Measurements from ENCODE around the gene SLC5A2.

The SLC5A2 gene

DNA sequence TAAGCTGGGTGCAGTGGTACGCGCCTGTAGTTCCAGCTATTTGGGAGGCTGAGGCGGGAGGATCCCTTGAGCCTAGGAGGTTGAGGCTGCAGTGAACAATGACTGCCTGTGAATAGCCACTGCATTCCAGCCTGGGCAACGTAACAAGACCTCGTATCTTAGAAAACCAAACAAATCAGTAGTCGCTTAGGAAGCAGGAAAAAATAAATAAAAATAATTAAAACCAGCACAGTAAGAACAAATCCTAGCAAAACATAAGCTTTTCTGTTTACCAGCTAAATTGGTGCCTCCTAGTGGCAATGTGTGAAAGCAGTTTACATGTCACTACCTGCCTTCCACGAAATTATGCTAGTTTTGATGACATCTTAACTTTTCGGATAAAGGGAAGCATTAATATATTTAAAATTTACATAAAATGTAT lies 22.3 kb upstream of the SLC5A2 start (continued):
- TF ChIP-seq, protein P1, sequence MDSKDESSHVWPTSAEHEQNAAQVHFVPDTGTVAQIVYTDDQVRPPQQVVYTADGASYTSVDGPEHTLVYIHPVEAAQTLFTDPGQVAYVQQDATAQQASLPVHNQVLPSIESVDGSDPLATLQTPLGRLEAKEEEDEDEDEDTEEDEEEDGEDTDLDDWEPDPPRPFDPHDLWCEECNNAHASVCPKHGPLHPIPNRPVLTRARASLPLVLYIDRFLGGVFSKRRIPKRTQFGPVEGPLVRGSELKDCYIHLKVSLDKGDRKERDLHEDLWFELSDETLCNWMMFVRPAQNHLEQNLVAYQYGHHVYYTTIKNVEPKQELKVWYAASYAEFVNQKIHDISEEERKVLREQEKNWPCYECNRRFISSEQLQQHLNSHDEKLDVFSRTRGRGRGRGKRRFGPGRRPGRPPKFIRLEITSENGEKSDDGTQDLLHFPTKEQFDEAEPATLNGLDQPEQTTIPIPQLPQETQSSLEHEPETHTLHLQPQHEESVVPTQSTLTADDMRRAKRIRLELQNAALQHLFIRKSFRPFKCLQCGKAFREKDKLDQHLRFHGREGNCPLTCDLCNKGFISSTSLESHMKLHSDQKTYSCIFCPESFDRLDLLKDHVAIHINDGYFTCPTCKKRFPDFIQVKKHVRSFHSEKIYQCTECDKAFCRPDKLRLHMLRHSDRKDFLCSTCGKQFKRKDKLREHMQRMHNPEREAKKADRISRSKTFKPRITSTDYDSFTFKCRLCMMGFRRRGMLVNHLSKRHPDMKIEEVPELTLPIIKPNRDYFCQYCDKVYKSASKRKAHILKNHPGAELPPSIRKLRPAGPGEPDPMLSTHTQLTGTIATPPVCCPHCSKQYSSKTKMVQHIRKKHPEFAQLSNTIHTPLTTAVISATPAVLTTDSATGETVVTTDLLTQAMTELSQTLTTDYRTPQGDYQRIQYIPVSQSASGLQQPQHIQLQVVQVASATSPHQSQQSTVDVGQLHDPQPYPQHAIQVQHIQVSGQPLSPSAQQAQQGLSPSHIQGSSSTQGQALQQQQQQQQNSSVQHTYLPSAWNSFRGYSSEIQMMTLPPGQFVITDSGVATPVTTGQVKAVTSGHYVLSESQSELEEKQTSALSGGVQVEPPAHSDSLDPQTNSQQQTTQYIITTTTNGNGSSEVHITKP (tag by site-specific recombination; IDR thresholded peaks at IDR 0.05): 0 out of 2 replicates have a peak, but pooled peaks have one; percentile 4
- TF ChIP-seq, protein P2, sequence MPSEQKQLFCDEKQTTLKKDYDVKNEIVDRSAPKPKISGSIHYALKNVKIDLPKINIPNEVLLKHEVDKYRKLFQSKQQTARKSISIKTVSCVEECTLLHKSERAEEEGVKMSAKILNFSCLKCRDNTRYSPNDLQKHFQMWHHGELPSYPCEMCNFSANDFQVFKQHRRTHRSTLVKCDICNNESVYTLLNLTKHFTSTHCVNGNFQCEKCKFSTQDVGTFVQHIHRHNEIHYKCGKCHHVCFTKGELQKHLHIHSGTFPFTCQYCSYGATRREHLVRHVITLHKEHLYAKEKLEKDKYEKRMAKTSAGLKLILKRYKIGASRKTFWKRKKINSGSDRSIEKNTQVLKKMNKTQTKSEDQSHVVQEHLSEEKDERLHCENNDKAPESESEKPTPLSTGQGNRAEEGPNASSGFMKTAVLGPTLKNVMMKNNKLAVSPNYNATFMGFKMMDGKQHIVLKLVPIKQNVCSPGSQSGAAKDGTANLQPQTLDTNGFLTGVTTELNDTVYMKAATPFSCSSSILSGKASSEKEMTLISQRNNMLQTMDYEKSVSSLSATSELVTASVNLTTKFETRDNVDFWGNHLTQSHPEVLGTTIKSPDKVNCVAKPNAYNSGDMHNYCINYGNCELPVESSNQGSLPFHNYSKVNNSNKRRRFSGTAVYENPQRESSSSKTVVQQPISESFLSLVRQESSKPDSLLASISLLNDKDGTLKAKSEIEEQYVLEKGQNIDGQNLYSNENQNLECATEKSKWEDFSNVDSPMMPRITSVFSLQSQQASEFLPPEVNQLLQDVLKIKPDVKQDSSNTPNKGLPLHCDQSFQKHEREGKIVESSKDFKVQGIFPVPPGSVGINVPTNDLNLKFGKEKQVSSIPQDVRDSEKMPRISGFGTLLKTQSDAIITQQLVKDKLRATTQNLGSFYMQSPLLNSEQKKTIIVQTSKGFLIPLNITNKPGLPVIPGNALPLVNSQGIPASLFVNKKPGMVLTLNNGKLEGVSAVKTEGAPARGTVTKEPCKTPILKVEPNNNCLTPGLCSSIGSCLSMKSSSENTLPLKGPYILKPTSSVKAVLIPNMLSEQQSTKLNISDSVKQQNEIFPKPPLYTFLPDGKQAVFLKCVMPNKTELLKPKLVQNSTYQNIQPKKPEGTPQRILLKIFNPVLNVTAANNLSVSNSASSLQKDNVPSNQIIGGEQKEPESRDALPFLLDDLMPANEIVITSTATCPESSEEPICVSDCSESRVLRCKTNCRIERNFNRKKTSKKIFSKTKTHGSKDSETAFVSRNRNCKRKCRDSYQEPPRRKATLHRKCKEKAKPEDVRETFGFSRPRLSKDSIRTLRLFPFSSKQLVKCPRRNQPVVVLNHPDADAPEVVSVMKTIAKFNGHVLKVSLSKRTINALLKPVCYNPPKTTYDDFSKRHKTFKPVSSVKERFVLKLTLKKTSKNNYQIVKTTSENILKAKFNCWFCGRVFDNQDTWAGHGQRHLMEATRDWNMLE (tag by site-specific recombination; conservative IDR thresholded peaks at IDR 0.05; ENCODE audit: low read depth): no peak
- TF ChIP-seq ZNF48 (tag by site-specific recombination; IDR thresholded peaks at IDR 0.05): no peak
- no peak for TF ChIP-seq ZNF600 (tag by site-specific recombination; IDR thresholded peaks at IDR 0.05)
- TF ChIP-seq ZNF791 (tag by site-specific recombination; IDR thresholded peaks at IDR 0.05): no peak
- TF ChIP-seq, protein P3, sequence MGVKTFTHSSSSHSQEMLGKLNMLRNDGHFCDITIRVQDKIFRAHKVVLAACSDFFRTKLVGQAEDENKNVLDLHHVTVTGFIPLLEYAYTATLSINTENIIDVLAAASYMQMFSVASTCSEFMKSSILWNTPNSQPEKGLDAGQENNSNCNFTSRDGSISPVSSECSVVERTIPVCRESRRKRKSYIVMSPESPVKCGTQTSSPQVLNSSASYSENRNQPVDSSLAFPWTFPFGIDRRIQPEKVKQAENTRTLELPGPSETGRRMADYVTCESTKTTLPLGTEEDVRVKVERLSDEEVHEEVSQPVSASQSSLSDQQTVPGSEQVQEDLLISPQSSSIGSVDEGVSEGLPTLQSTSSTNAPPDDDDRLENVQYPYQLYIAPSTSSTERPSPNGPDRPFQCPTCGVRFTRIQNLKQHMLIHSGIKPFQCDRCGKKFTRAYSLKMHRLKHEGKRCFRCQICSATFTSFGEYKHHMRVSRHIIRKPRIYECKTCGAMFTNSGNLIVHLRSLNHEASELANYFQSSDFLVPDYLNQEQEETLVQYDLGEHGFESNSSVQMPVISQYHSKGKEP (tag by site-specific recombination; IDR thresholded peaks at IDR 0.05): no peak
- no peak for TF ChIP-seq ZNF792 (tag by site-specific recombination; IDR thresholded peaks at IDR 0.05)
- TF ChIP-seq ZNF692 (tag by site-specific recombination; IDR thresholded peaks at IDR 0.05): no peak
- TF ChIP-seq, protein P4, sequence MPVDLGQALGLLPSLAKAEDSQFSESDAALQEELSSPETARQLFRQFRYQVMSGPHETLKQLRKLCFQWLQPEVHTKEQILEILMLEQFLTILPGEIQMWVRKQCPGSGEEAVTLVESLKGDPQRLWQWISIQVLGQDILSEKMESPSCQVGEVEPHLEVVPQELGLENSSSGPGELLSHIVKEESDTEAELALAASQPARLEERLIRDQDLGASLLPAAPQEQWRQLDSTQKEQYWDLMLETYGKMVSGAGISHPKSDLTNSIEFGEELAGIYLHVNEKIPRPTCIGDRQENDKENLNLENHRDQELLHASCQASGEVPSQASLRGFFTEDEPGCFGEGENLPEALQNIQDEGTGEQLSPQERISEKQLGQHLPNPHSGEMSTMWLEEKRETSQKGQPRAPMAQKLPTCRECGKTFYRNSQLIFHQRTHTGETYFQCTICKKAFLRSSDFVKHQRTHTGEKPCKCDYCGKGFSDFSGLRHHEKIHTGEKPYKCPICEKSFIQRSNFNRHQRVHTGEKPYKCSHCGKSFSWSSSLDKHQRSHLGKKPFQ (tag by site-specific recombination; IDR thresholded peaks at IDR 0.05): no peak
- no peak for TF ChIP-seq ZNF280C (tag by site-specific recombination; IDR thresholded peaks at IDR 0.05)
- no peak for TF ChIP-seq GLI4 (tag by site-specific recombination; IDR thresholded peaks at IDR 0.05)
- 0 out of 2 replicates have a peak, but pooled peaks have one; percentile 18 for TF ChIP-seq REPIN1 (tag by site-specific recombination; IDR thresholded peaks at IDR 0.05; ENCODE audit: low read depth)
- TF ChIP-seq ZNF544 (tag by site-specific recombination; IDR thresholded peaks at IDR 0.05): no peak
- TF ChIP-seq ZNF239 (tag by site-specific recombination; IDR thresholded peaks at IDR 0.05): no peak
- TF ChIP-seq ZBTB21 (tag by site-specific recombination; IDR thresholded peaks at IDR 0.05): no peak
- 0 out of 2 replicates have a peak, but pooled peaks have one; percentile 46 for TF ChIP-seq ZNF391 (tag by site-specific recombination; IDR thresholded peaks at IDR 0.05; ENCODE audit: borderline replicate concordance, low read depth)
- no peak for TF ChIP-seq ZNF560 (tag by site-specific recombination; IDR thresholded peaks at IDR 0.05; ENCODE audit: borderline replicate concordance)
- 0 out of 2 replicates have a peak, but pooled peaks have one; percentile 44 for TF ChIP-seq ZNF335 (tag by site-specific recombination; conservative IDR thresholded peaks at IDR 0.05)
- TF ChIP-seq GLIS2 (tag by site-specific recombination; IDR thresholded peaks at IDR 0.05): no peak
- TF ChIP-seq ZNF292 (tag by site-specific recombination; IDR thresholded peaks at IDR 0.05; ENCODE audit: borderline replicate concordance, low read depth): no peak
- TF ChIP-seq ZBTB17 (tag by site-specific recombination; IDR thresholded peaks at IDR 0.05): no peak
- peak; percentile 36; the same call in 1 of the 2 replicates for TF ChIP-seq ZNF660 (tag by site-specific recombination; IDR thresholded peaks at IDR 0.05)
